Activated B cell treated with CpG ODN at 0.5 μM for 24 hours (primary cell): ENCODE measurements around the gene UNC13B. TPM values are rescaled to one million over a fixed set of nuclear protein-coding genes. Genes with fewer than 3 reads are reported as not detected.

Experiments used
- ATAC-seq: fragments of 200-7000 bp; cut with Tn5 transposase; one replicate; pipeline ENCODE4 v1.10.0; 2021; ENCODE audit warnings: low read depth, mild to moderate bottlenecking, moderate library complexity
- CTCF ChIA-PET: fragments of 350-600 bp; sonication (Branson Sonifier 250); formaldehyde crosslinking; loops from one replicate; lab custom pipeline; 2021; ENCODE audit warnings: antibody characterized with exemption; lab: Charles Lee
- POLR2A ChIA-PET: fragments of 350-600 bp; sonication (Branson Sonifier 250); formaldehyde crosslinking; loops from one replicate; lab custom pipeline; 2021; ENCODE audit warnings: antibody characterized with exemption; lab: Charles Lee
- DNase-seq: peaks from one replicate; pipeline ENCODE4 v3.0.0; 2022
- H3K27ac Mint-ChIP-seq: one replicate; pipeline ENCODE4 v1.8.0; 2020; ENCODE audit warnings: mixed read lengths
- H3K27me3 Mint-ChIP-seq: one replicate; pipeline ENCODE4 v1.8.0; 2021; ENCODE audit warnings: mixed read lengths
- H3K36me3 Mint-ChIP-seq: one replicate; pipeline ENCODE4 v1.8.0; 2021; ENCODE audit warnings: low read depth, mixed read lengths
- H3K4me1 Mint-ChIP-seq: one replicate; pipeline ENCODE4 v1.8.0; 2021; ENCODE audit warnings: mixed read lengths
- H3K4me3 Mint-ChIP-seq: one replicate; pipeline ENCODE4 v1.8.0; 2020; ENCODE audit warnings: mild to moderate bottlenecking, mixed read lengths
- H3K9me3 Mint-ChIP-seq: one replicate; pipeline ENCODE4 v1.8.0; 2020; ENCODE audit warnings: mixed read lengths
- CTCF ChIP-seq: fragments of 200-600 bp; IDR thresholded peaks from one replicate; pipeline ENCODE4 v1.8.0; 2022; ENCODE audit warnings: antibody characterized with exemption, mild to moderate bottlenecking
- intact Hi-C: fragments of 100-400 bp; cut with micrococcal nuclease; formaldehyde crosslinking; loops from one replicate; pipeline ENCODE4 v1.15.1; 2024
- total RNA-seq: library from RNA; stranded (reverse); gene quantifications from 2 replicates; pipeline ENCODE4 v1.2.3, GENCODE V29; 2022

The UNC13B gene
- 0.53 and 0.78 TPM in 2 replicates for total RNA-seq

DNA sequence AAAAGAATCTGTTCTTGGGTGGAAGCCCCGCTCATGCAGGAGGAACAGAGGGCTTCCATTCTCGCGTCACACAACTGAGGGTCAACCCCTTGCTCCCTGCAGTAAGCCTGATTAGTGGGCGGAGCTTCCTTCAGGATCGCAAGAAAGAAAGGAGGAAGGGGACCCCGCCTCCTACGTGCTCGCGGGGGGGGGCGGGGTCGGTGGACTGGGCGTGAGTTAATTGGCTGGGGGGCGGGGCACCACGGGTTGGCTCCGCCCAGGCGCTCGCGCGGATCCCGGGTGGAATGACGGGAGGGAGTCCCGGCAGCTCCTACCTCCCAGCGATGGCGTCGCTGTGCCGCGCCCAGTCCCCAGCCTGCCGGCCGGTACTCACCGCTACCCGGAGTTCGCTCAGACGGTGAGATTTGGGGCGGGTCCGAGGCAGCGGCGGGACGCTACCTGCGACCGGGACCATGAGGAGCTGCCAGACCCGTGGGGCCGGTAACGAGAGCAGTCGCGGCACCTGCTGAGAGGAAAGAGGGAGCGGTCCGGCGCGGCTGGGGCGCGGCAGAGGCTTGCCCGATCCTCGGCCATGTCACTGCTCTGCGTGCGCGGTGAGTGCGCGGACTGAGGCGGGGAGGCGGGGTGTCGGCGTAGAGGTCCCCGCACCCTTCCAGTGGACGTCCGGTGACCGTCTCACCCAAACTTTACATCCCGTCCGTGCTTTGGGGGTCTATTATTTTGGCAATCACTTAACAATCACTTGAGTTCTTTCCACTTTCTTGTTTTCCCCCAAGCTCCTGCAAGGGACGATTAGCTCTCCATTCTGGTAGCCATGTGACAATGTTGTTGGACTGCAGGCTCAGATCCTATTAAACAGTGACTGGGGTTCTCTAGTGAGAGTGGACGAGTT, at the start of gene UNC13B:
Gene UNC13B, plus strand, starts transcription at position 297 of the 892 bp plus-strand sequence. Its CDS starts 275 bp downstream, at position 572.
- intact Hi-C loops = loop anchor here (1.0 to 5.0 kb wide), 3 partner anchors 46 to 1325 kb away; partner anchors contain the start of gene DNAJB5
- peaks cover 24% of the 10 kb centered on the region for H3K4me1 Mint-ChIP-seq
- H3K4me3 Mint-ChIP-seq = peak within 1 kb of the TSS; percentile 89
- no peaks in the 10 kb centered on the region for H3K9me3 Mint-ChIP-seq
- peaks cover 2% of the 10 kb centered on the region for H3K36me3 Mint-ChIP-seq
- H3K27ac Mint-ChIP-seq = no peak within 1 kb of the TSS
- ChIA-PET POLR2A (interaction anchor here (0.8 to 1.2 kb wide), 3 partner anchors 59 to 1345 kb away, joined by 3 to 6 read pairs (median 3); partner anchors contain the start of genes STOML2, UBE2R2 and VCP), CTCF (interaction anchor here (0.6 to 1.5 kb wide), 2 partner anchors 45 to 60 kb away, joined by 3 to 4 read pairs; no protein-coding TSS in a partner anchor)
- DNase-seq (peak; percentile 72), ATAC-seq (peak; percentile 95)
- peaks cover 8% of the 10 kb centered on the region for H3K27me3 Mint-ChIP-seq
- no peak for TF ChIP-seq CTCF

DNA sequence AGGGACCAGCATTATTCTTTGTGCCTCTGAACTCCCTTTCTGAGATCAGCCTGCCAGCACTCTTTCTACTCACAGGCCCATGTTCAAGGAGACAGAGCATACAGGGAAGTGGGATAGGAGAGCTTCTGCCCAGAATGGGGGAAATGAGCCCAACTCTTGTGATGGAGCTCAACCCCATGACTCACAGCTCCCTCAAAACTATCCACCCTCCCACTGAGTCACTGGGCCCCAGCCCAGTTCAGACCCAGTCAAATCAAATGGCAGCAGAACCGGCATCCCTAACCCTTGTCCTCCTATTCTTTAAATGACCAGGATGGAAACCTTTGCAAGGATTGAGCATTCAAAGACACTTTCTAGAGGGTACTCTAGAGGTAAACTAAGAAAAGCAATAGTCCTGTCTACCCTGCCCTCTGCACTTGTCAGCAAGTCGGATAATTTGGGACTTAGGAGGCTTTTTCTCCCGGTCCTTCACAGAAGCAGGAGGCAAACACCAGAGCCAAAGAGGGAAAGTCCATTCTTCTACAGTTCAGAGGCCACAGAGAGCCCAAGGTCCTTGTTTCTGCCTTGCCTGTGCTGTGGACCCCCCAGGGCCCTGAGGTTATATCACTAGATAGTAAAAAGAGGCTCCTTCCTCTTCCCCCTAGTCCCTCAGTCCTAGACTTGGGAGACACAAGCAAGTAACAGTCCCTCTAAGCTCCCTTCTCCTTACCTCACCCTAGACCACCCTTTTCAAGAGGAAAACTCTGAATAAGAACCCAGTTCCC, 49.4 kb upstream of the UNC13B start:
- H3K4me1 Mint-ChIP-seq = peaks cover 67% of the 10 kb centered on the region
- no peaks in the 10 kb centered on the region for H3K9me3 Mint-ChIP-seq
- no peaks in the 10 kb centered on the region for H3K27me3 Mint-ChIP-seq
- DNase-seq = no peak
- ChIA-PET CTCF (interaction anchor here (0.9 kb wide), 1 partner anchor 16 kb away, joined by 3 read pairs; the partner anchor contains the start of gene PIGO), POLR2A (interaction anchor here (0.6 to 3.2 kb wide), 7 partner anchors 10 to 700 kb away, joined by 3 to 26 read pairs (median 8); partner anchors contain the start of genes FANCG, PIGO, SPAG8 and STOML2)
- peak overlapping the region; percentile 83 for H3K4me3 Mint-ChIP-seq
- peaks cover 5% of the 10 kb centered on the region for H3K36me3 Mint-ChIP-seq
- no peak for ATAC-seq
- peak overlapping the region; percentile 88 for H3K27ac Mint-ChIP-seq
- TF ChIP-seq CTCF = no peak
- intact Hi-C loops = loop anchor here (5.0 to 10.0 kb wide), 4 partner anchors 465 to 1638 kb away; partner anchors contain the start of genes GALT, MYORG, NOL6 and RECK

GRCh38 chr9:35114113-35114839, 47.5 kb upstream of the UNC13B start:
- Mint-ChIP-seq H3K27me3 (no peaks in the 10 kb centered on the region), H3K27ac (peak overlapping the region; percentile 94), H3K4me3 (peak overlapping the region; percentile 96), H3K4me1 (peaks cover 67% of the 10 kb centered on the region), H3K36me3 (no peaks in the 10 kb centered on the region), H3K9me3 (no peaks in the 10 kb centered on the region)
- ChIA-PET POLR2A (interaction anchor here (1.1 to 3.9 kb wide), 4 partner anchors 11 to 644 kb away, joined by 4 to 47 read pairs (median 28); partner anchors contain the start of genes FANCG, STOML2 and VCP), CTCF (interaction anchor here (1.0 to 6.8 kb wide), 4 partner anchors 18 to 362 kb away, joined by 3 to 37 read pairs (median 6); partner anchors contain the start of gene PIGO)
- no peak for ATAC-seq
- no peak for TF ChIP-seq CTCF
- no peak for DNase-seq
- intact Hi-C loops = loop anchor here (5.0 to 10.0 kb wide), 4 partner anchors 467 to 1639 kb away; partner anchors contain the start of genes GALT, MYORG, NOL6 and RECK

DNA sequence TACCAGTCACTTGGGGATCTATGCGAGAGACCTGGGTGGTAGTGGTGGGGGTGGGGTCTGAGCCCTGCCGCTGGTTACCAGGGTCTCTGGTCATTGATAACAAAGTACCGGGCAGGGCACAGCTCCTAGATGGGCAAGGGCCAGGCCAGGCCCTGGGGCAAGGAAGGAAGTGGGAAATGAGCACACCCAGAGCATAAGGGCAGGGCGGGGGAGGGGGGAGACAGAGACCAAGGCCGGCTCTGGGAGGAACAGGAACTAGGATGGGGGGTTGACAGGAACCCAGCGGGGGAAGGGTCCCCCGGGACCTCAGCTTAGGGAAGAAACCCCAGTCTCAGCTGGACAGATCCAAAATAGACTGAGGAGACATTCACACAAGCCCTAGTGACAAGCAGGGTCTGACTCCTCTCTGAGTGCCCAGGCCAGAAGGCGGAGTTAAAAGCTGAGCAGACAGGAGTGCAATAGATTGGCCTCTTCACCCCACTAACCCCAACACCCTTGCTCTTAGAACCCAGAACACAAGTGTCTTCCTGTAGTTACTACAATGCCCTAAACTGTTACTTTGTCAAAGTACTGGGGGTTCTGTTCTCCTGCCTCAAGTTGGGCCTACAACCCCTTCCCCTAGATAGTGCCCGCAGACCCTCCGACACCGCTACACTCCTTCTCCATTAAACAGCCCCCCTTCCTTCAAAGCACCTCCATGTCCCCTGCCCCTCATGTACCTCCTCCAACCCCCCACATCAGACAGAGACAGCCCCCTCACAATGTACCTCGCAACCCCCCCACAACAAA, 46.8 kb upstream of the UNC13B start:
- H3K27ac Mint-ChIP-seq = peak overlapping the region; percentile 94
- POLR2A ChIA-PET = interaction anchor here (0.5 to 3.9 kb wide), 10 partner anchors 12 to 1299 kb away, joined by 3 to 47 read pairs (median 4); partner anchors contain the start of genes FANCG, PIGO, STOML2 and VCP
- no peaks in the 10 kb centered on the region for H3K27me3 Mint-ChIP-seq

More for the DNA sequence above, 46.8 kb upstream of the UNC13B start:
- DNase-seq (peak; percentile 30), ATAC-seq (no peak)
- H3K4me1 Mint-ChIP-seq = peaks cover 63% of the 10 kb centered on the region
- intact Hi-C loops = loop anchor here (1.0 to 10.0 kb wide), 6 partner anchors 468 to 1640 kb away; partner anchors contain the start of genes CREB3, FAM221B, GALT and MYORG
- H3K36me3 Mint-ChIP-seq = no peaks in the 10 kb centered on the region
- TF ChIP-seq CTCF = no peak
- CTCF ChIA-PET = interaction anchor here (1.0 to 6.8 kb wide), 4 partner anchors 19 to 362 kb away, joined by 3 to 37 read pairs (median 12); partner anchors contain the start of gene PIGO
- no peaks in the 10 kb centered on the region for H3K9me3 Mint-ChIP-seq
- H3K4me3 Mint-ChIP-seq = peak overlapping the region; percentile 96
